Endothelial cell (in vitro differentiated cells): ENCODE measurements around the gene LHX2. TPM values are rescaled to one million over a fixed set of nuclear protein-coding genes. Genes with fewer than 3 reads are reported as not detected.

ENCODE experiments used
- DNase-seq: peaks from one replicate; pipeline ENCODE4 v3.0.0; 2021; ENCODE audit warnings: low spot score
- H3K27ac Mint-ChIP-seq: one replicate; pipeline ENCODE4 v1.8.0; 2021; ENCODE audit warnings: mixed read lengths, inconsistent platforms; ENCODE audit not compliant: unreplicated experiment
- H3K27me3 Mint-ChIP-seq: one replicate; pipeline ENCODE4 v1.8.0; 2021; ENCODE audit warnings: mild to moderate bottlenecking, moderate library complexity, mixed read lengths, inconsistent platforms; ENCODE audit not compliant: unreplicated experiment
- H3K36me3 Mint-ChIP-seq: one replicate; pipeline ENCODE4 v1.8.0; 2021; ENCODE audit warnings: mild to moderate bottlenecking, low read depth, mixed read lengths, inconsistent platforms; ENCODE audit not compliant: unreplicated experiment
- H3K4me1 Mint-ChIP-seq: one replicate; pipeline ENCODE4 v1.8.0; 2021; ENCODE audit warnings: mild to moderate bottlenecking, mixed read lengths, inconsistent platforms; ENCODE audit not compliant: unreplicated experiment
- H3K4me3 Mint-ChIP-seq: one replicate; pipeline ENCODE4 v1.8.0; 2021; ENCODE audit warnings: mild to moderate bottlenecking, mixed read lengths, inconsistent platforms; ENCODE audit not compliant: unreplicated experiment
- H3K9me3 Mint-ChIP-seq: one replicate; pipeline ENCODE4 v1.8.0; 2021; ENCODE audit warnings: mixed read lengths, inconsistent platforms; ENCODE audit not compliant: unreplicated experiment
- total RNA-seq: library from RNA; stranded (reverse); fragmentation: NEBNext Ultra II Directional; extraction: Animal tissue kit (Norgen Biotek cat#: 25700); gene quantifications from one replicate; pipeline ENCODE4 v1.2.1, GENCODE V29; 2021; ENCODE audit not compliant: unreplicated experiment
- TF ChIP-seq, protein P1 (sequence below): fragments of 200-600 bp; sonication (generic); IDR thresholded peaks from one replicate; pipeline ENCODE4 v1.5.0; 2021; ENCODE audit warnings: antibody characterized with exemption; ENCODE audit not compliant: unreplicated experiment

Gene LHX2
- total RNA-seq, 1 donor from 2014 or later, result not detected

- peaks cover 4% of the 10 kb centered on the region for H3K27me3 Mint-ChIP-seq
- no peak for DNase-seq
- H3K9me3 Mint-ChIP-seq, result no peaks in the 10 kb centered on the region
- H3K4me1 Mint-ChIP-seq, result no peaks in the 10 kb centered on the region
- no peak overlapping the region for H3K27ac Mint-ChIP-seq
- TF ChIP-seq, protein P1, sequence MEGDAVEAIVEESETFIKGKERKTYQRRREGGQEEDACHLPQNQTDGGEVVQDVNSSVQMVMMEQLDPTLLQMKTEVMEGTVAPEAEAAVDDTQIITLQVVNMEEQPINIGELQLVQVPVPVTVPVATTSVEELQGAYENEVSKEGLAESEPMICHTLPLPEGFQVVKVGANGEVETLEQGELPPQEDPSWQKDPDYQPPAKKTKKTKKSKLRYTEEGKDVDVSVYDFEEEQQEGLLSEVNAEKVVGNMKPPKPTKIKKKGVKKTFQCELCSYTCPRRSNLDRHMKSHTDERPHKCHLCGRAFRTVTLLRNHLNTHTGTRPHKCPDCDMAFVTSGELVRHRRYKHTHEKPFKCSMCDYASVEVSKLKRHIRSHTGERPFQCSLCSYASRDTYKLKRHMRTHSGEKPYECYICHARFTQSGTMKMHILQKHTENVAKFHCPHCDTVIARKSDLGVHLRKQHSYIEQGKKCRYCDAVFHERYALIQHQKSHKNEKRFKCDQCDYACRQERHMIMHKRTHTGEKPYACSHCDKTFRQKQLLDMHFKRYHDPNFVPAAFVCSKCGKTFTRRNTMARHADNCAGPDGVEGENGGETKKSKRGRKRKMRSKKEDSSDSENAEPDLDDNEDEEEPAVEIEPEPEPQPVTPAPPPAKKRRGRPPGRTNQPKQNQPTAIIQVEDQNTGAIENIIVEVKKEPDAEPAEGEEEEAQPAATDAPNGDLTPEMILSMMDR, result no peak
- no peaks in the 10 kb centered on the region for H3K36me3 Mint-ChIP-seq
- no peak overlapping the region for H3K4me3 Mint-ChIP-seq
Measured at GRCh38 chr9:123978981-123979380, 32.6 kb upstream of the LHX2 start.

GRCh38 chr9:123982535-123982934 lies 29.0 kb upstream of the LHX2 start:
- Mint-ChIP-seq H3K4me3 (no peak overlapping the region), H3K9me3 (no peaks in the 10 kb centered on the region), H3K4me1 (no peaks in the 10 kb centered on the region), H3K36me3 (no peaks in the 10 kb centered on the region), H3K27me3 (peaks cover 4% of the 10 kb centered on the region), H3K27ac (no peak overlapping the region)
- TF ChIP-seq, protein P1, result no peak
- no peak for DNase-seq

DNA sequence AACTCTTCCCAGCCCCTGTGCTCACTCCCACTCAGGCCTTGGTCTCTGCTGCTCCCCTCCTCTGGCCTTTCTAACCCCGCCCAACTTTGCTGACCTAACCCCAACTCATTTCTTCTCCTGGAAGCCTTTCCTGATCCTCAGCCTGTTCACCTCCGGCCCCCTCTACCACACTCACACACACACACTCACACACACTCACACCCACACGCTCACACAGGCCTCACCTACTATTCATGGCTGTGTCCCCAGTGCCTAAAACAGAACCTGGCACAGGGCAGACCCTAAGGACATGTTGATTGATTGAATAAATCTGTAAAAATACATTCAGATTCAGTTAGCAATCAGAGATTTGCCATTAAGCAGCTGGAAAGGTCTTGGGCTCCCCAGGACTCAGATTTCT lies 28.5 kb upstream of the LHX2 start:
- H3K4me3 Mint-ChIP-seq, result no peak overlapping the region
- TF ChIP-seq, protein P1, result no peak
- H3K27ac Mint-ChIP-seq, result no peak overlapping the region
- no peaks in the 10 kb centered on the region for H3K4me1 Mint-ChIP-seq
- H3K36me3 Mint-ChIP-seq, result no peaks in the 10 kb centered on the region
- no peaks in the 10 kb centered on the region for H3K9me3 Mint-ChIP-seq
- DNase-seq, result no peak
- peaks cover 4% of the 10 kb centered on the region for H3K27me3 Mint-ChIP-seq

DNA sequence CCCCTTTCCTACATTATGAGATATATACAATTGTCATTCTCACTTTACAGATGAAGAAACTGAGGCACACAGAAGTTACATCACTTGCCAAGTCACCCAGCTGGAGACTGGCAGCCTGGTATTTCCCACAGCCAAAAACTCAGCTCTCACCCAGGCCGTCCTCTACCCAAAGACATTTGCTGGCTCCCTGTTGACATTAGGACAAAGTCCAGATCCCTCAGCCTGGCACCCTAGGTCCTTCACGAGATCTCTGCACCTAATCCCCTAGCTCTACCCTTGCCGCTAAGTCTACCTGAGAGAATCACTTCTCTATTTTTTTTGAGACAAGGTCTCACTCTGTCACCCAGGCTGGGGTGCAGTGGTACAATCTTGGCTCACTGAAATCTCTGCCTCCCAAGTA lies 26.8 kb upstream of the LHX2 start:
- TF ChIP-seq, protein P1, result no peak
- H3K9me3 Mint-ChIP-seq, result no peaks in the 10 kb centered on the region
- H3K4me1 Mint-ChIP-seq, result no peaks in the 10 kb centered on the region
- no peak overlapping the region for H3K4me3 Mint-ChIP-seq
- DNase-seq, result no peak
- no peak overlapping the region for H3K27ac Mint-ChIP-seq
- H3K36me3 Mint-ChIP-seq, result no peaks in the 10 kb centered on the region
- peaks cover 4% of the 10 kb centered on the region for H3K27me3 Mint-ChIP-seq

DNA sequence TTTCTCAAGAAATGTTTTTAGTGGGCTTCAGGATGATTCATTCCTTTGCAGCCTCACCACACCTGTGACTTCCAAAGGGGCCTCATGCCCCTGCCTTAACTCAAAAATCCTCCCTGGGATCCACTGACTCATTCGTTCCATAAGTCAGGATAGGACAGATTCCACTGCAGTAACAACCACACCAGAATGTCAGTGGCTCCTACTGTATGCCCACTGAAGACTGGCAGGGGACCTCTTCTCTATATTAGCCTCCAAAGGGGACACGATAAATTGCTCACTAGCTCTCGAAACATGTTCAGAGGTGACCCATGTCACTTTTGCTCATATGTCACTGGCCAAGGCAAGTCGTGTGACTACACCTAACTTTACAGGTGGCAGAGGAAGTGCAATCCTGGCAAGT lies 25.7 kb upstream of the LHX2 start:
- Mint-ChIP-seq H3K4me3 (no peak overlapping the region), H3K9me3 (no peaks in the 10 kb centered on the region), H3K27me3 (peaks cover 4% of the 10 kb centered on the region), H3K4me1 (no peaks in the 10 kb centered on the region), H3K36me3 (no peaks in the 10 kb centered on the region), H3K27ac (no peak overlapping the region)
- TF ChIP-seq, protein P1, result no peak
- DNase-seq, result no peak
